ENCODE data around the gene ZNF800. TPM values are rescaled to one million over a fixed set of nuclear protein-coding genes. Genes with fewer than 3 reads are reported as not detected.

The ZNF800 gene
- total RNA-seq, 1 donor from 2014 or later: 14.6 TPM

GRCh38 chr7:127337581-127337980 is 54.9 kb downstream of the ZNF800 start:
- no peak for DNase-seq (ENCODE audit: low read depth)
- H3K4me3 ChIP-seq (ENCODE audit: low read depth, low read length): no peak overlapping the region
- TF ChIP-seq CTCF (conservative IDR thresholded peaks at IDR 0.05; ENCODE audit: low read depth, low read length): no peak

GRCh38 chr7:127336458-127336857 is 56.0 kb downstream of the ZNF800 start:
- no peak overlapping the region for H3K4me3 ChIP-seq (ENCODE audit: low read depth, low read length)
- TF ChIP-seq CTCF (conservative IDR thresholded peaks at IDR 0.05; ENCODE audit: low read depth, low read length): no peak
- DNase-seq (ENCODE audit: low read depth): no peak

GRCh38 chr7:127332880-127333279 is 59.6 kb downstream of the ZNF800 start:
- DNase-seq (ENCODE audit: low read depth): no peak
- no peak for TF ChIP-seq CTCF (conservative IDR thresholded peaks at IDR 0.05; ENCODE audit: low read depth, low read length)
- H3K4me3 ChIP-seq (ENCODE audit: low read depth, low read length): no peak overlapping the region

GRCh38 chr7:127330070-127330469 is 62.4 kb downstream of the ZNF800 start:
- TF ChIP-seq CTCF (conservative IDR thresholded peaks at IDR 0.05; ENCODE audit: low read depth, low read length): no peak
- DNase-seq (ENCODE audit: low read depth): no peak
- H3K4me3 ChIP-seq (ENCODE audit: low read depth, low read length): no peak overlapping the region

GRCh38 chr7:127322832-127323493 is 69.5 kb downstream of the ZNF800 start:
- H3K4me3 ChIP-seq (ENCODE audit: low read depth, low read length): no peak overlapping the region
- no peak for DNase-seq (ENCODE audit: low read depth)
- TF ChIP-seq CTCF (conservative IDR thresholded peaks at IDR 0.05; ENCODE audit: low read depth, low read length): no peak

GRCh38 chr7:127322351-127322750 is 70.2 kb downstream of the ZNF800 start:
- H3K4me3 ChIP-seq (ENCODE audit: low read depth, low read length): no peak overlapping the region
- no peak for DNase-seq (ENCODE audit: low read depth)
- TF ChIP-seq CTCF (conservative IDR thresholded peaks at IDR 0.05; ENCODE audit: low read depth, low read length): no peak

GRCh38 chr7:127320974-127321373 is 71.5 kb downstream of the ZNF800 start:
- no peak for TF ChIP-seq CTCF (conservative IDR thresholded peaks at IDR 0.05; ENCODE audit: low read depth, low read length)
- DNase-seq (ENCODE audit: low read depth): no peak
- H3K4me3 ChIP-seq (ENCODE audit: low read depth, low read length): no peak overlapping the region
